H1 (cell line): Measurements from ENCODE around the gene ZSCAN30. TPM values are rescaled to one million over a fixed set of nuclear protein-coding genes. Genes with fewer than 3 reads are reported as not detected.
"Not testable (repeated sequence)": the region's sequence is repeated elsewhere in the genome, so short reads cannot be mapped to it uniquely, and the experiment has no call there.

Experiments used
- CTCF ChIA-PET: fragments of 300-600 bp; sonication (Branson Sonifier 250); formaldehyde crosslinking; loops from one replicate; lab custom pipeline; 2021; ENCODE audit not compliant: partially characterized antibody; lab: Charles Lee
- POLR2A ChIA-PET: fragments of 300-600 bp; sonication (Branson Sonifier 250); formaldehyde crosslinking; loops from one replicate; lab custom pipeline; 2021; ENCODE audit warnings: inconsistent platforms; ENCODE audit not compliant: partially characterized antibody; lab: Charles Lee
- DNase-seq, 2 experiments: peaks; one replicate each; pipeline versions ENCODE4 v3.0.0 to v3.0.0-alpha.2; 2010 to 2022; ENCODE audit warnings: low spot score in 2 of 2, low read depth in 1 of 2, mixed read lengths in 1 of 2
- FAIRE-seq: peaks from 2 replicates; lab custom pipeline; 2011; peaks lifted over from hg19 to GRCh38; lab: Jason Lieb, UNC
- H2AFZ ChIP-seq: 2 replicates; pipeline ENCODE4 v1.8.1; 2012; ENCODE audit warnings: low read length, inconsistent platforms
- H2AK5ac ChIP-seq: 2 replicates; pipeline ENCODE4 v1.6.1; 2013; ENCODE audit warnings: low read depth, low read length
- H2BK120ac ChIP-seq: replicated peaks from 2 replicates; pipeline ENCODE3; 2013; ENCODE audit warnings: low read depth, low read length, inconsistent platforms
- H2BK12ac ChIP-seq: 2 replicates; pipeline ENCODE4 v1.6.1; 2013; ENCODE audit warnings: low read depth, low read length
- H2BK15ac ChIP-seq: 2 replicates; pipeline ENCODE4 v1.6.1; 2013; ENCODE audit warnings: low read length
- H2BK20ac ChIP-seq: 2 replicates; pipeline ENCODE4 v1.6.1; 2013; ENCODE audit warnings: low read length
- H2BK5ac ChIP-seq: 2 replicates; pipeline ENCODE4 v1.6.1; 2013; ENCODE audit warnings: low read depth, low read length
- H3K14ac ChIP-seq: 2 replicates; pipeline ENCODE4 v1.6.1; 2013; ENCODE audit warnings: inconsistent platforms; ENCODE audit not compliant: insufficient read length
- H3K18ac ChIP-seq: 2 replicates; pipeline ENCODE4 v1.6.1; 2013; ENCODE audit warnings: low read length; ENCODE audit errors: extremely low read depth
- H3K23ac ChIP-seq: 2 replicates; pipeline ENCODE4 v1.6.1; 2013; ENCODE audit warnings: inconsistent platforms; ENCODE audit not compliant: insufficient read length
- H3K23me2 ChIP-seq: 2 replicates; pipeline ENCODE4 v1.6.1; 2013; ENCODE audit warnings: low read depth, low read length
- H3K27ac ChIP-seq: 2 replicates; pipeline ENCODE4 v1.6.1; 2011; ENCODE audit warnings: low read depth, low read length, inconsistent platforms
- H3K27me3 ChIP-seq, 4 experiments: replicated peaks in 1 of 4; 1 replicate in 1 of 4; 2 replicates in 3 of 4; pipeline versions ENCODE4 v1.6.1 to v1.8.1; 2011 to 2013; ENCODE audit warnings: low read length in 3 of 4, mild to moderate bottlenecking in 3 of 4, inconsistent platforms in 2 of 4, mixed read lengths in 2 of 4, moderate library complexity in 1 of 4; ENCODE audit not compliant: control insufficient read depth in 3 of 4, insufficient read depth in 3 of 4; ENCODE audit errors: extremely low read depth in 1 of 4
- H3K36me3 ChIP-seq, 4 experiments: 2 replicates each; pipeline versions ENCODE4 v1.6.1 to v1.8.1; 2011 to 2013; ENCODE audit warnings: mild to moderate bottlenecking in 4 of 4, low read length in 3 of 4, moderate library complexity in 2 of 4, control low read depth in 1 of 4, inconsistent platforms in 1 of 4; ENCODE audit not compliant: insufficient read depth in 4 of 4, control insufficient read depth in 2 of 4
- H3K4ac ChIP-seq: replicated peaks from 2 replicates; pipeline ENCODE3; 2013; ENCODE audit warnings: low read length, low read depth, mixed read lengths, inconsistent platforms; ENCODE audit not compliant: insufficient read length
- H3K4me1 ChIP-seq, 4 experiments: replicated peaks in 1 of 4; 1 replicate in 1 of 4; 2 replicates in 3 of 4; pipeline versions ENCODE4 v1.6.1 to v1.8.1; 2011 to 2013; ENCODE audit warnings: low read length in 3 of 4, inconsistent platforms in 2 of 4, mixed read lengths in 1 of 4; ENCODE audit not compliant: insufficient read depth in 4 of 4, control insufficient read depth in 3 of 4
- H3K4me2 ChIP-seq, 2 experiments: 2 replicates each; pipeline versions ENCODE4 v1.6.1 to v1.8.1; 2011 to 2013; ENCODE audit warnings: low read depth in 2 of 2, low read length in 2 of 2, control low read depth in 1 of 2, inconsistent platforms in 1 of 2, mild to moderate bottlenecking in 1 of 2; ENCODE audit not compliant: insufficient read depth in 1 of 2
- H3K4me3 ChIP-seq, 4 experiments: fragments of 200-600, 300-600 bp in 1 of 4; sonication (generic), shearing (Covaris generic), sonication (Bioruptor Twin) in 1 of 4; 2 replicates each; pipeline versions ENCODE4 v1.5.1 to v1.8.1; 2011 to 2016; ENCODE audit warnings: low read length in 4 of 4, low read depth in 3 of 4, control low read depth in 2 of 4, inconsistent platforms in 2 of 4, mild to moderate bottlenecking in 2 of 4, mixed read lengths in 1 of 4, moderate library complexity in 1 of 4; ENCODE audit not compliant: insufficient read depth in 2 of 4; ENCODE audit errors: extremely low read depth in 1 of 4
- H3K56ac ChIP-seq: replicated peaks from 2 replicates; pipeline ENCODE3; 2013; ENCODE audit warnings: low read depth, mild to moderate bottlenecking, mixed read lengths, low read length, inconsistent platforms; ENCODE audit not compliant: insufficient read length
- H3K79me1 ChIP-seq: 2 replicates; pipeline ENCODE4 v1.6.1; 2013; ENCODE audit warnings: low read depth, low read length, control low read depth
- H3K79me2 ChIP-seq, 2 experiments: 2 replicates each; pipeline versions ENCODE4 v1.6.1 to v1.8.1; 2012 to 2013; ENCODE audit warnings: low read length in 2 of 2, mild to moderate bottlenecking in 2 of 2, inconsistent platforms in 1 of 2; ENCODE audit not compliant: insufficient read depth in 2 of 2, control insufficient read depth in 1 of 2
- H3K9ac ChIP-seq, 4 experiments: replicated peaks in 1 of 4; 1 replicate in 1 of 4; 2 replicates in 3 of 4; pipeline versions ENCODE4 v1.6.1 to v1.8.1; 2011 to 2013; ENCODE audit warnings: low read depth in 3 of 4, low read length in 3 of 4, control low read depth in 2 of 4, mild to moderate bottlenecking in 2 of 4, moderate library complexity in 2 of 4, inconsistent platforms in 1 of 4; ENCODE audit errors: extremely low read depth in 1 of 4
- H3K9me3 ChIP-seq, 2 experiments: 2 replicates each; pipeline versions ENCODE4 v1.6.1 to v1.8.1; 2012 to 2013; ENCODE audit warnings: mild to moderate bottlenecking in 2 of 2, moderate library complexity in 2 of 2, control low read depth in 1 of 2, inconsistent platforms in 1 of 2, low read depth in 1 of 2, low read length in 1 of 2, mixed read lengths in 1 of 2; ENCODE audit not compliant: insufficient read depth in 2 of 2
- H4K20me1 ChIP-seq, 2 experiments: replicated peaks in 1 of 2; 2 replicates each; pipeline versions ENCODE3 to v1.8.1; 2011 to 2013; ENCODE audit warnings: inconsistent platforms in 2 of 2, low read length in 2 of 2, mild to moderate bottlenecking in 1 of 2; ENCODE audit not compliant: insufficient read depth in 2 of 2, control insufficient read depth in 1 of 2
- H4K5ac ChIP-seq: 2 replicates; pipeline ENCODE4 v1.6.1; 2013; ENCODE audit warnings: low read length, low read depth, mixed read lengths, inconsistent platforms; ENCODE audit not compliant: insufficient read length
- H4K8ac ChIP-seq: 2 replicates; pipeline ENCODE4 v1.8.0; 2013; ENCODE audit warnings: mild to moderate bottlenecking, moderate library complexity, low read length, inconsistent platforms; ENCODE audit not compliant: insufficient read depth; ENCODE audit errors: extremely low read depth
- H4K91ac ChIP-seq: replicated peaks from 2 replicates; pipeline ENCODE3; 2013; ENCODE audit warnings: low read length, mixed read lengths, inconsistent platforms; ENCODE audit not compliant: insufficient read length
- WGBS, 2 experiments: shearing (Covaris generic) in 1 of 2; methylation state at CpG; one replicate each; pipeline versions ENCODE4 v1.1.6 to v1.1.7; 2013 to 2015; ENCODE audit warnings: low lambda C conversion rate in 2 of 2, mixed read lengths in 2 of 2, inconsistent platforms in 1 of 2, low coverage in 1 of 2, missing lambda C conversion rate in 1 of 2; ENCODE audit not compliant: insufficient replicate concordance in 2 of 2, insufficient coverage in 1 of 2, insufficient read length in 1 of 2; ENCODE audit errors: extremely low coverage in 1 of 2, missing lambda C conversion rate in 1 of 2; 5-methylcytosine and 5-hydroxymethylcytosine counted together
- polyA plus RNA-seq, 7 experiments: library from polyadenylated mRNA; depleted of rRNA in 3 of 7; stranded (reverse) in 5 of 7; unstranded in 2 of 7; fragments of >200 nt in 5 of 7; fragments of 200-250 nt in 2 of 7; gene quantifications; 1 replicate in 5 of 7; 2 replicates in 1 of 7; 4 replicates in 1 of 7; pipeline versions ENCODE4 v1.2.1 to v1.2.3, GENCODE V29; 2011 to 2013; ENCODE audit warnings: missing spikeins in 2 of 7, mixed read lengths in 2 of 7
- total RNA-seq: library from RNA; stranded (reverse); fragmentation: NEBNext Ultra II Directional; extraction: Animal tissue kit (Norgen Biotek cat#: 25700); gene quantifications from 2 replicates; pipeline ENCODE4 v1.2.1, GENCODE V29; 2021

ZSCAN30 gene
- total and polyA plus RNA-seq, 2 of the 8 experiments (the other 6 are each of a cell fraction or from before 2014, with no cell fraction given): 4.4 to 10.3 TPM

DNA sequence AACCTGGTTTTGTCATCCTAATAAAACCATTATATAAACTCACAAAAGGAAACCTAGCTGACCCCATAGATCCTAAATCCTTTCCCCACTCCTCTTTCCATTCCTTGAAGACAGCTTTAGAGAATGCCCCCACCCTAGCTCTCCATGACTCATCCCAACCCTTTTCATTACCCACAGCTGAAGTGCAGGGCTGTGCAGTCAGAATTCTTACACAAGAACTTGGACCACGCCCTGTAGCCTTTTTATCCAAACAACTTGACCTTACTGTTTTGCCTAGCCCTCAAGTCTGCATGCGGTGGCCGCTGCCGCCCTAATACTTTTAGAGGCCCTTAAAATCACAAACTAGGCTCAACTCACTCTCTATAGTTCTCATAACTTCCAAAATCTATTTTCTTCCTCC lies 70.7 kb downstream of the ZSCAN30 start:
- H3K4me1 ChIP-seq, H3K4ac ChIP-seq, H3K27ac ChIP-seq, H4K8ac ChIP-seq, H3K56ac ChIP-seq, POLR2A ChIA-PET, H4K5ac ChIP-seq, H2AK5ac ChIP-seq, H3K23ac ChIP-seq, H3K9me3 ChIP-seq, H2BK5ac ChIP-seq, H4K20me1 ChIP-seq, H2AFZ ChIP-seq, CTCF ChIA-PET, H2BK20ac ChIP-seq, H2BK12ac ChIP-seq, H4K91ac ChIP-seq, H3K79me1 ChIP-seq, H3K14ac ChIP-seq, DNase-seq, H2BK15ac ChIP-seq, H3K23me2 ChIP-seq, H3K18ac ChIP-seq, H3K36me3 ChIP-seq, H2BK120ac ChIP-seq, H3K27me3 ChIP-seq, H3K9ac ChIP-seq, H3K4me2 ChIP-seq, FAIRE-seq, H3K4me3 ChIP-seq, H3K79me2 ChIP-seq: not testable (repeated sequence)
- WGBS, 2 experiments: 91% methylated on average over 4 of the region's 4 CpGs; no CpG with 5 or more reads in 1 of the 2 experiments

- H3K27me3 ChIP-seq, H4K91ac ChIP-seq, H3K56ac ChIP-seq, POLR2A ChIA-PET, H3K27ac ChIP-seq, H3K79me1 ChIP-seq, H3K23ac ChIP-seq, H2AK5ac ChIP-seq, H3K9ac ChIP-seq, H4K8ac ChIP-seq, H3K23me2 ChIP-seq, H3K4me2 ChIP-seq, H3K9me3 ChIP-seq, DNase-seq, H2BK12ac ChIP-seq, H2BK15ac ChIP-seq, H3K4me1 ChIP-seq, H3K14ac ChIP-seq, H3K79me2 ChIP-seq, H3K36me3 ChIP-seq, H4K5ac ChIP-seq, H3K18ac ChIP-seq, H2BK120ac ChIP-seq, H3K4ac ChIP-seq, H2BK5ac ChIP-seq, H2BK20ac ChIP-seq, H3K4me3 ChIP-seq, H4K20me1 ChIP-seq, FAIRE-seq: not testable (repeated sequence)
- CTCF ChIA-PET: interaction anchor here (1.3 kb wide), 1 partner anchor 188 kb away, joined by 3 read pairs; no protein-coding TSS in a partner anchor
- peak overlapping the region; percentile 53; the same call in 1 of the 2 replicates for H2AFZ ChIP-seq
- 88% methylated on average over 10 of the region's 10 CpGs; no CpG with 5 or more reads in 1 of the 2 experiments for WGBS, 2 experiments
Measured at GRCh38 chr18:35216611-35217010, 73.4 kb downstream of the ZSCAN30 start.
